RWPE1 (cell line): ENCODE data around the gene GPR78.

Experiments
- CTCF ChIA-PET: fragments of 350-600 bp; sonication (Branson Sonifier 250); formaldehyde crosslinking; extraction: SDS; loops from one replicate; lab custom pipeline; 2021; lab: Yijun Ruan, JAX
- POLR2A ChIA-PET: fragments of 400-600 bp; formaldehyde crosslinking; extraction: SDS; loops from one replicate; lab custom pipeline; 2020; ENCODE audit warnings: antibody characterized with exemption; ENCODE audit not compliant: low non-redundant PET; lab: Yijun Ruan, JAX
- DNase-seq: peaks from one replicate; pipeline ENCODE4 v3.0.0; 2012; ENCODE audit warnings: low spot score
- H3K27ac ChIP-seq: fragments of 450-650 bp; 2 replicates; pipeline ENCODE4 v1.5.1; 2017
- TF ChIP-seq, protein P1 (sequence below): fragments of 450-650 bp; conservative IDR thresholded peaks from 2 replicates; pipeline ENCODE4 v1.5.1; 2017; ENCODE audit warnings: low read depth, mild to moderate bottlenecking

The GPR78 gene

DNA sequence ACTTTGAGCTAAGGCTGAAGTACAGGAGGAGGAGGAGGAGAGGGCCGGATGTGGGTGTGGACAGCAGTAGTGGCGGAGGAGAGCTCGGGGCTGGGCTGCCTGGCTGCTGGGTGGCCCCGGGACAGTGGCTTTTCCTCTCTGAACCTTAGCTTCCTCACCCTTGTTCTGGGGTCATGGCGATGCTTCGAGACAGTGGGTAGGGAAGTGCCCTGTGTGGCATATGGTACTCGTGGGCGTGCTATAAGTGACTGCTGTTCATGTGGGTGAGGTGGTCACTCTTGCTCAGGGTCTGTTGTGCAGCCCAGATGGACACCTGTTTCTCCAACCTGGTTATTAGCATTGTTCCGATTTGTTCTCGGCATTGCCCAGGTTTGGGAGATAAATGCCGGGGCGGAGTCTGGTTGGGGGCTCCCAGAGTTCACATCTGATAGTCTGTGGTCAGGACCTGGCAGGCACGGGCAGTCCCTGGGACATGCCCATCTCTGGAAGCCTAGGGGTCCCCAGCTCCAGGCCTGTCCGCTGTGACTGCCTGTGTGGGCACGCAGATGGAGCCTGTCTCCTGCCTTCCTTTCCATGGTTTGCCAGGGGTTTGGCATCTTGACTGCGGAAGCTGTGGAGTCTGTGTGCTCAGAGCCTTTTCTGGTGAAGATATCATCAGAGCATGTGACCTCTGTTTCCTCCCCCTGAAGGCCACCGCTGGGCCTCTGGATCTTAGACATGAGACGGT lies 7.4 kb downstream of the GPR78 start:
- TF ChIP-seq, protein P1, sequence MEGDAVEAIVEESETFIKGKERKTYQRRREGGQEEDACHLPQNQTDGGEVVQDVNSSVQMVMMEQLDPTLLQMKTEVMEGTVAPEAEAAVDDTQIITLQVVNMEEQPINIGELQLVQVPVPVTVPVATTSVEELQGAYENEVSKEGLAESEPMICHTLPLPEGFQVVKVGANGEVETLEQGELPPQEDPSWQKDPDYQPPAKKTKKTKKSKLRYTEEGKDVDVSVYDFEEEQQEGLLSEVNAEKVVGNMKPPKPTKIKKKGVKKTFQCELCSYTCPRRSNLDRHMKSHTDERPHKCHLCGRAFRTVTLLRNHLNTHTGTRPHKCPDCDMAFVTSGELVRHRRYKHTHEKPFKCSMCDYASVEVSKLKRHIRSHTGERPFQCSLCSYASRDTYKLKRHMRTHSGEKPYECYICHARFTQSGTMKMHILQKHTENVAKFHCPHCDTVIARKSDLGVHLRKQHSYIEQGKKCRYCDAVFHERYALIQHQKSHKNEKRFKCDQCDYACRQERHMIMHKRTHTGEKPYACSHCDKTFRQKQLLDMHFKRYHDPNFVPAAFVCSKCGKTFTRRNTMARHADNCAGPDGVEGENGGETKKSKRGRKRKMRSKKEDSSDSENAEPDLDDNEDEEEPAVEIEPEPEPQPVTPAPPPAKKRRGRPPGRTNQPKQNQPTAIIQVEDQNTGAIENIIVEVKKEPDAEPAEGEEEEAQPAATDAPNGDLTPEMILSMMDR = no peak
- DNase-seq = no peak
- no peak overlapping the region for H3K27ac ChIP-seq
- ChIA-PET CTCF (interaction anchor here (0.6 to 0.7 kb wide), 2 partner anchors 80 to 453 kb away, joined by 3 to 5 read pairs; no protein-coding TSS in a partner anchor), POLR2A (no interaction called here)

DNA sequence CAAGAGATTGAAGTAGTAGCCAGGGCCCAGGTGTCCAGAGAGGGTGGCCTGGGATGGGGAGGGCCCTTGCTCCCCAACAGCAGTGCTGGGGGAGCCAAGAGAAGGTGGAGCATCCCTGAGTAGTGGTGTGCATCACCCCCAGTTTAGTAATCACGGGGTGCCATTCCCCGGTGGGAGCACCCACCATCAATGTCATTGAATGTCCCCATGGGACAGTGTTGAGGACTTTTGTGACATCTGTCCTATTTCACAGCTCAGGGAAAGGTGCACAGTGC lies 7.9 kb downstream of the GPR78 start:
- TF ChIP-seq, protein P1 = no peak
- no peak for DNase-seq
- no peak overlapping the region for H3K27ac ChIP-seq
- POLR2A ChIA-PET = no interaction called here
- CTCF ChIA-PET = interaction anchor here (0.7 kb wide), 1 partner anchor 454 kb away, joined by 3 read pairs; no protein-coding TSS in a partner anchor

DNA sequence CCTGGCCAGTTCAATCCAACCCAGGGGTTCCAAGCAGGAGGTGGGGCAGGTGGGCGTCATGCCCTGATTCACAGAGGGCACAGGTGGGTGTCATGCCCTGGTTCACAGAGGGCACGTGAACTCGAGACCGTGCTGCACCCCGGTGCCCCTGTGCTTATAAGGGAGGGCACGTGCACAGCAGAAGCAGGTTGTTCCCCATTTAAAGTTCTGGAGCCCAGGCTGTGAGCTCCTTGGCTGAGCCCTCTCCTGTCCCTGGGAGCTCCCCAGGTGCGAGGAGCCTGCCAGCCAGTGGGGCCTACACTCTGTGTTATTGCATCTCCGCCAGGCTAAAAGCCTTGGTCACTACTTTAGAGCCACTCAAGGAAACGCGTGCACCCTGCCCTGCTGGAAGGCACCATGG lies 9.1 kb downstream of the GPR78 start:
- CTCF ChIA-PET = interaction anchor here (0.7 kb wide), 1 partner anchor 95 kb away, joined by 3 read pairs; no protein-coding TSS in a partner anchor
- TF ChIP-seq, protein P1 = no peak
- H3K27ac ChIP-seq = no peak overlapping the region
- no peak for DNase-seq
- POLR2A ChIA-PET = no interaction called here

DNA sequence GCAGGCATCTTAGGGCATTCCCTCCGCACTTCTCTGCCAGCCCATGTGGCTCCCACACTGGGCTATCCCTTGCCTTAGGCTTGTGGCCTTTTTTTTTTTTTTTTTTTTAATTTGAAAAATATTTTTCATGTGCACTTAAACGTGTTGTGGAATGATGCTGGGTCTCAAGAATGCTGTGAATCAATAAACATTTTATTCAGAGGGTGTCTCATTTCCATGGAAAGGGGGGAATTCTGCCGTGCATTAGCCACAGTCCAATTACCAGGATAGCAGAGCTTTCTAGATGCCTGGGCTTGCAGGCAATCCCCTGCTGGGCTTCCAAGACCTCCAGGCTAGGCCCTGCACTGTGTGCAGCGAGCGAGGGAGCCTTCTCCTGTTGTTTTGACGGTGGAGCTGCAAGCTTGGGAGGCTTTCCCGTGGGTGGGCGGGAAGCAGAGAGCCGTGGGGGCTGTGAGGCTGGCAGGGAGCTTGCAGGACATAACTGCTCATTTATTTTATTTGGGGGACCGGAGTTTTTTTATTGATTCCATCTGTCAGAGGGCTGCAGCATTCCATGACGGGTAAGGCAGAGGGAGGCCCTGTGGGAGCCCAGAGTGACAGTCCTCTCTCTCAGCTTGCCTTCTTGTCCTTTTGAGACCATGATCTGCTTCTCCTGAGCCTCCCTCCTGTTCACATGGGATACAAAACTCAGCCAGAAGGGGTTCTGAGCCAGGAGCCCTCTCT lies 9.8 kb downstream of the GPR78 start:
- ChIA-PET POLR2A (no interaction called here), CTCF (interaction anchor here (0.6 kb wide), 1 partner anchor 1324 kb away, joined by 3 read pairs; no protein-coding TSS in a partner anchor)
- H3K27ac ChIP-seq = no peak overlapping the region
- no peak for DNase-seq
- TF ChIP-seq, protein P1 = no peak

DNA sequence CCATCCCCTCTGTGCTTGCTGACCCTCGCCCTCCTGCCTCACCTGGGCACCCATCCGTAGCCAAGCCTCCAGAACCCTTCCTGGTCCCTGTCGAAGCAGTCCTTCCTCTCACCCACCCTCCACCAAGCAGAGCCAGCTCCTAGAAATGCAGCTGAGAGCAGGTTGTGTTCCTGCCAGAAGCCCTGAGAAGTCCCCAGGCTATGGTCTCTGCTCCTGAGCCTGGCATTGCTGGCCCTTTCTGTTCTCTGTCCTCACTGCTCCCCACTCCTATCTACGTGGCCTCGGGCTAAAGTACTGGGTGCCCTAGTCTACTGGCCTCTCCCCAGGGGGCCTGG lies 10.3 kb downstream of the GPR78 start:
- no peak overlapping the region for H3K27ac ChIP-seq
- no peak for DNase-seq
- TF ChIP-seq, protein P1 = no peak
- POLR2A ChIA-PET = no interaction called here
- CTCF ChIA-PET = interaction anchor here (0.6 kb wide), 1 partner anchor 1324 kb away, joined by 3 read pairs; no protein-coding TSS in a partner anchor

DNA sequence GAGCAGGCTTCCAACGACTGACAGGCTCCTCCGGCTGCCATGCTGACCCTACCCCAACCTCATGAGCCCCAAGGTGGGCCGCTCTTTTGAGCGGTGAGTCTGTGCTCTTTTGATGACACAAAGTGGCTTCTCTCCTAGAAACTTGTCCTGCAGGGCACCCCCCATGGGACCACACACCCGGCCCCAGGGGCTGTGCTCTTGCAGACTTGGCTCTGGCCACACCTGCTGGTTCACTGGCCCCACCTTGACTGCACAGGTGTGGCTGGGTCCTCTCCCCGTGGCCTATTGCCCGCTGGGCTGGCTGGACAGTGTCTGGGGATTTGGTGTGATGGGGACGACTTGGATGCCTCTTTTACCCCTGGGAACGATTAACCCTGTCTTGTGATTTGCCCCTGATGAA lies 10.9 kb downstream of the GPR78 start:
- no peak overlapping the region for H3K27ac ChIP-seq
- CTCF ChIA-PET = interaction anchor here (1.4 kb wide), 1 partner anchor 97 kb away, joined by 3 read pairs; no protein-coding TSS in a partner anchor
- POLR2A ChIA-PET = no interaction called here
- DNase-seq = no peak
- TF ChIP-seq, protein P1 = no peak
